Spleen (tissue), 11 donors: ENCODE data around the gene ZNF687. TPM values are rescaled to one million over a fixed set of nuclear protein-coding genes. Genes with fewer than 3 reads are reported as not detected.
"Not testable (repeated sequence)": the region's sequence is repeated elsewhere in the genome, so short reads cannot be mapped to it uniquely, and the experiment has no call there.

Experiments
- DNase-seq: peaks from one replicate; pipeline ENCODE4 v3.0.0-alpha.2; 2020
- H3K27ac ChIP-seq, 8 donors: fragments of 200-600 bp; sonication (generic) in 7 of 8; 1 replicate in 4 of 8; 2 replicates in 4 of 8; pipeline versions ENCODE4 v1.5.0 to v1.8.0; 2016 to 2021; ENCODE audit warnings: inconsistent platforms in 4 of 8, mild to moderate bottlenecking in 4 of 8, moderate library complexity in 1 of 8
- H3K27me3 ChIP-seq, 7 donors: fragments of 200-600 bp; sonication (generic) in 6 of 7; replicated peaks in 1 of 7; 1 replicate in 4 of 7; 2 replicates in 3 of 7; pipeline versions ENCODE4 v1.5.0 to v1.8.0; 2016 to 2021; ENCODE audit warnings: inconsistent platforms in 3 of 7, mild to moderate bottlenecking in 1 of 7
- H3K36me3 ChIP-seq, 6 donors: fragments of 200-600 bp; sonication (generic) in 5 of 6; 1 replicate in 4 of 6; 2 replicates in 2 of 6; pipeline versions ENCODE4 v1.5.0 to v1.8.0; 2016 to 2021; ENCODE audit warnings: inconsistent platforms in 2 of 6
- H3K4me1 ChIP-seq, 6 donors: fragments of 200-600 bp; sonication (generic) in 5 of 6; 1 replicate in 3 of 6; 2 replicates in 3 of 6; pipeline versions ENCODE4 v1.5.0 to v1.8.0; 2016 to 2021; ENCODE audit warnings: inconsistent platforms in 3 of 6
- H3K4me3 ChIP-seq, 8 donors: fragments of 200-600 bp; sonication (generic) in 7 of 8; 1 replicate in 4 of 8; 2 replicates in 4 of 8; pipeline versions ENCODE4 v1.5.0 to v1.8.0; 2016 to 2021; ENCODE audit warnings: inconsistent platforms in 4 of 8, mild to moderate bottlenecking in 4 of 8, moderate library complexity in 2 of 8
- H3K9me3 ChIP-seq, 8 donors: fragments of 200-600 bp; sonication (generic) in 7 of 8; 1 replicate in 4 of 8; 2 replicates in 4 of 8; pipeline versions ENCODE4 v1.5.0 to v1.8.0; 2016 to 2021; ENCODE audit warnings: inconsistent platforms in 4 of 8
- CTCF ChIP-seq, 11 experiments: fragments of 200-600 bp in 7 of 11; fragments of 450-650 bp in 4 of 11; sonication (generic) in 4 of 11; IDR thresholded peaks in 8 of 11; conservative IDR thresholded peaks in 3 of 11; 1 replicate in 7 of 11; 2 replicates in 4 of 11; pipeline versions ENCODE4 v1.4.0 to v1.8.0; 2016 to 2021; ENCODE audit warnings: antibody characterized with exemption in 11 of 11, inconsistent platforms in 4 of 11, mild to moderate bottlenecking in 1 of 11
- POLR2A ChIP-seq, 3 donors: fragments of 450-650 bp; IDR thresholded peaks; one replicate each; pipeline ENCODE4 v1.5.1; 2017; ENCODE audit warnings: antibody characterized with exemption in 3 of 3, mild to moderate bottlenecking in 1 of 3
- POLR2AphosphoS5 ChIP-seq, 3 donors: sonication (generic); formaldehyde crosslinking; IDR thresholded peaks; one replicate each; pipeline ENCODE4 v1.5.1; 2017; ENCODE audit warnings: antibody characterized with exemption in 3 of 3
- WGBS, 5 donors: extraction: QIAGEN DNeasy Blood & Tissue Kit in 3 of 5; methylation state at CpG; one replicate each; pipeline versions ENCODE4 v1.1.5 to v1.1.7; 2013 to 2018; 5-methylcytosine and 5-hydroxymethylcytosine counted together
- intact Hi-C: fragments of 100-400 bp; cut with DNase I; formaldehyde crosslinking; loops from one replicate; pipeline ENCODE4 v1.15.0; 2023; ENCODE audit warnings: low total_unique reads
- polyA plus RNA-seq, 3 donors: library from polyadenylated mRNA; stranded (reverse); fragments of 200-250 nt; gene quantifications; one replicate each; pipeline ENCODE4 v1.2.1, GENCODE V29; 2013
- total RNA-seq, 7 donors: library from RNA; depleted of rRNA in 3 of 7; stranded (reverse); fragments of >200 nt in 3 of 7; fragmentation: NEBNext Ultra II Directional in 4 of 7; extraction: Animal tissue kit (Norgen Biotek cat#: 25700) in 4 of 7; gene quantifications; one replicate each; pipeline versions ENCODE4 v1.1.0 to v1.2.1, GENCODE V29; 2016 to 2021
- donor health status: healthy with polysubstance abuse.
- donor health status: DM: no; HTN: no; CAD: no; lungs with moderate emphysema.
- donor health status: DM: no; HTN: no; CAD: no.
- donor health status: Bipolar disorder and iron deficiency.
- donor health status: healthy.
- donor health status: DM: no; HTN: no; CAD: no.
- donor health status: DM: yes; HTN: yes; CAD: no.

Gene ZNF687
- total and polyA plus RNA-seq, 10 donors, result 9.1 to 46.6 (median 30.4) TPM

DNA sequence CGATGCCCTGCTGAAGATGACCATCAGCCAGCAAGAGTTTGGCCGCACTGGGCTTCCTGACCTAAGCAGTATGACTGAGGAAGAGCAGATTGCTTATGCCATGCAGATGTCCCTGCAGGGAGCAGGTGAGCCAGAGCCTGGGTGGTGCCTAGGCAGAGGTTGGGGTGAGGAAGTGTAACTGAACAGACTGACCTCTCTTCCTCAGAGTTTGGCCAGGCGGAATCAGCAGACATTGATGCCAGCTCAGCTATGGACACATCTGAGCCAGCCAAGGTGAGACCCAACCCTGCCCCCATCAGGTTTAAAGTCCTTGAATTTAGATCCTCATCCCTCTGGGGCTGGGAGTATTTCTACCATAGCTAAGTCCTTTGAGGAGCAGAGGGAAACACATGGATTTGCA lies 15.8 kb upstream of the ZNF687 start:
- DNase-seq, result no peak
- H3K9me3 ChIP-seq, result no peaks in the 10 kb centered on the region
- no peaks in the 10 kb centered on the region for H3K27me3 ChIP-seq
- TF ChIP-seq POLR2AphosphoS5 (IDR thresholded peaks at IDR 0.05) (no peak), POLR2A (IDR thresholded peaks at IDR 0.05) (no peak), CTCF (IDR thresholded peaks at IDR 0.05 in 8 of 11, conservative IDR thresholded peaks at IDR 0.05 in 3 of 11) (no peak)
- H3K4me3 ChIP-seq, result no peak overlapping the region
- H3K27ac ChIP-seq, result no peak overlapping the region
- peaks cover 8 to 97% (median 74%) of the 10 kb centered on the region in 6 donors for H3K36me3 ChIP-seq
- intact Hi-C loops, result no loop called here
- peaks cover 0 to 18% (median 4%) of the 10 kb centered on the region in 6 donors for H3K4me1 ChIP-seq
- WGBS, 5 donors, result 81 to 93% (median 88%) methylated on average over 3 of the region's 3 CpGs; no CpG with 5 or more reads in 1 of the 5 donors

DNA sequence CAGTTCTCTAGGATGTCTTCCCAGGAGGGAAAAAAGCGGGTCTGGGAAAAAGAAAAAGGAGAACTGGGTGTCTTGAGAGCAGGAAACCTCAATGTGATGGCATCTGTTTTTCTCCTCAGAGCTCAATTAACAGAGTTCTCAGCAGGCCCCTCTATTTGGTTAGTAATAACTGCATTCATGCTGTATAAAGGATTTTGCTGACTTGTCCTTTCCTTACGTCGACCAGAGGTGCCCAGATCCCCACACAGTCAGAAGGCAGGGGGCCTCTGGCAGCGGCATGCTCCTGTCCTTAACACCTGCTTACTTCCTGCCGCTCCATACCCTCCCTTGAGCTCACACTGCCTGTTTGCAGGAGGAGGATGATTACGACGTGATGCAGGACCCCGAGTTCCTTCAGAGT lies 15.3 kb upstream of the ZNF687 start:
- no peak for DNase-seq
- WGBS, 5 donors, result 76 to 84% (median 79%) methylated on average over 8 of the region's 8 CpGs

DNA sequence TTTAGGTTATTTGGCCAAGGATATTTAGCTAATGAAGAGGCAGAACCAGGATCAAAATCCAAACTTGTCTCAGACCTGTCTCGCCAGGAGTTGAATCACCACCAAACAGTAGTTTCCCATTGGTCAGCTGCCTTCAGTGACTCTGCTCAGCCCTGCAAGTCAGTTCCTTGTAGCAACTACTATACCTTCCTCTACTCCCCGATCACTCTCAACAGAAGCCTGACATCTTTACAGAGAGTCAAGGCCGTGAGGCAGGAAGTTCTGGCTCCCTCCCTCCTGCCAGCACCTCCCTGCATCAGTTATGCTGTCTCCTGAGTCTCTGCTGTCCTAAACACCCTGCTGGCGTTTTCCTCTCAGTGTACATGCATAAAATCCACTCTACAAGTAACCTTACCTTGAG lies 14.3 kb upstream of the ZNF687 start:
- Histone ChIP-seq H3K36me3 (peaks cover 8 to 96% (median 67%) of the 10 kb centered on the region in 6 donors), H3K27me3 (no peaks in the 10 kb centered on the region), H3K27ac (peak overlapping the region in 1 of 8 donors; percentile 9), H3K9me3 (no peaks in the 10 kb centered on the region), H3K4me3 (no peak overlapping the region), H3K4me1 (peaks cover 0 to 18% (median 4%) of the 10 kb centered on the region in 6 donors)
- TF ChIP-seq POLR2A (IDR thresholded peaks at IDR 0.05) (no peak), POLR2AphosphoS5 (IDR thresholded peaks at IDR 0.05) (no peak), CTCF (IDR thresholded peaks at IDR 0.05 in 8 of 11, conservative IDR thresholded peaks at IDR 0.05 in 3 of 11) (no peak)
- no peak for DNase-seq
- WGBS, 5 donors, result 65 to 73% (median 72%) methylated on average over 4 of the region's 4 CpGs
- intact Hi-C loops, result no loop called here

More for the DNA sequence above, 15.3 kb upstream of the ZNF687 start:
- Histone ChIP-seq H3K9me3 (no peaks in the 10 kb centered on the region), H3K27me3 (no peaks in the 10 kb centered on the region), H3K4me3 (no peak overlapping the region), H3K36me3 (peaks cover 8 to 98% (median 74%) of the 10 kb centered on the region in 6 donors), H3K4me1 (peaks cover 0 to 18% (median 4%) of the 10 kb centered on the region in 6 donors), H3K27ac (no peak overlapping the region)
- intact Hi-C loops, result no loop called here
- TF ChIP-seq POLR2A (IDR thresholded peaks at IDR 0.05) (no peak), CTCF (IDR thresholded peaks at IDR 0.05 in 8 of 11, conservative IDR thresholded peaks at IDR 0.05 in 3 of 11) (no peak), POLR2AphosphoS5 (IDR thresholded peaks at IDR 0.05) (no peak)

- Histone ChIP-seq H3K9me3 (no peaks in the 10 kb centered on the region), H3K36me3 (peaks cover 0 to 42% (median 6%) of the 10 kb centered on the region in 6 donors), H3K27ac (peak overlapping the region in 1 of 8 donors; percentile 17), H3K27me3 (no peaks in the 10 kb centered on the region), H3K4me1 (peaks cover 0 to 51% (median 27%) of the 10 kb centered on the region in 6 donors), H3K4me3 (no peak overlapping the region)
- WGBS, 5 donors, result 78 to 98% (median 93%) methylated on average over 3 of the region's 3 CpGs
- intact Hi-C loops, result no loop called here
- TF ChIP-seq POLR2AphosphoS5 (IDR thresholded peaks at IDR 0.05), result no peak
- TF ChIP-seq POLR2A (IDR thresholded peaks at IDR 0.05), result no peak
- no peak for TF ChIP-seq CTCF (IDR thresholded peaks at IDR 0.05 in 8 of 11, conservative IDR thresholded peaks at IDR 0.05 in 3 of 11)
- no peak for DNase-seq
Observed at GRCh38 chr1:151273924-151274466, 8.1 kb upstream of the ZNF687 start.

DNA sequence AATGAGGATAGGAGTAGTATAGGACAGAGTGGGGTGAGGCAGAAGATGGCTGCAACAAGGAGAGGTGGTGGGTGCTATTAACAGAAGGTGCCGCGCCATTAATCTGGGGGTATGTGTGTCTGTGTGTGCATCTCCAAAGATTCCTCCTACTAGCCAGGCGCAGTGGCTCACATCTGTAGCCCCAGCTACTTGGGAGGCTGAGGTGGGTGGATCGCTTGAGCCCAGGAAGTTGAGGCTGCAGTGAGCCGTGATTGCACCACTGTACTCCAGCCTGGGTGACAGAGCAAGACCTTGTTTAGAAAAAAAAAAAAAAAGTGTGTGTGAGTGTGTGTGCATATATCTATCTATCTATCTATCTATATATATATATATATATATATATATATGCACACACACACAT lies 6.8 kb upstream of the ZNF687 start:
- Histone ChIP-seq H3K36me3 (peaks cover 0 to 28% (median 2%) of the 10 kb centered on the region in 6 donors), H3K4me1 (peaks cover 0 to 64% (median 27%) of the 10 kb centered on the region in 6 donors), H3K27ac (peak overlapping the region in 1 of 8 donors; percentile 88)
- DNase-seq, H3K9me3 ChIP-seq, H3K4me3 ChIP-seq, intact Hi-C loops, H3K27me3 ChIP-seq: not testable (repeated sequence)
- WGBS, 5 donors, result 60 to 77% (median 70%) methylated on average over 5 of the region's 5 CpGs
